Adrenal gland (tissue), 5 donors: Measurements from ENCODE around the gene PRELP.

ENCODE experiments used
- CTCF ChIP-seq, 6 experiments: fragments of 450-650 bp in 4 of 6; fragments of 200-600 bp in 2 of 6; sonication (generic) in 1 of 6; IDR thresholded peaks; 1 replicate in 5 of 6; 2 replicates in 1 of 6; pipeline versions ENCODE4 v1.5.1 to v1.8.0; 2016 to 2021; ENCODE audit warnings: antibody characterized with exemption in 6 of 6, mild to moderate bottlenecking in 2 of 6, moderate library complexity in 1 of 6
- POLR2A ChIP-seq, 2 donors: fragments of 450-650 bp; IDR thresholded peaks; one replicate each; pipeline ENCODE4 v1.6.1; 2017; ENCODE audit warnings: antibody characterized with exemption in 2 of 2, mild to moderate bottlenecking in 2 of 2, moderate library complexity in 1 of 2
- donor health status: DM: no; HTN: no; CAD: no.

- TF ChIP-seq CTCF (IDR thresholded peaks at IDR 0.05) (no peak), POLR2A (IDR thresholded peaks at IDR 0.05) (no peak)
Observed at GRCh38 chr1:203480084-203480483, 4.5 kb downstream of the PRELP start.
